Measurements from ENCODE around the gene FER.
"Not testable (repeated sequence)": the region's sequence is repeated elsewhere in the genome, so short reads cannot be mapped to it uniquely, and the experiment has no call there.

FER gene

DNA sequence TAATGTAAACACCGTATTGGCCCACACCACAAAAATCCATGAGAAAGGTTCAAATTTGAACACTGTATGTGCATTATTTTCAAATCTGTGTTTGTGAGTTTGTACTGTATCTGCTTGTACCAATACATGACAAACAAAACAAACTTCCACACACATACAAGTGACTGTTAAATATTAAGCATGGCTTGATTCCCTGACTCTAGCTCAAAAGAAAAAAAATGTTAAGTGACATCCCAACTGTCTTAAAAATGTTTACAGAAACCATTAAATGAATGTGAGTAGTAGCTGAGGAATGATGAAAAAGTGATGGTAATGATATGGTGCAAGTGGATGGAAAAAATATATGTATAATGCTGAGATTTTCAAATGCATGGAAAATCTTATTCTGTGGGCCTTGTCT lies 302.6 kb downstream of the FER start:
- not testable (repeated sequence) for DNase-seq

DNA sequence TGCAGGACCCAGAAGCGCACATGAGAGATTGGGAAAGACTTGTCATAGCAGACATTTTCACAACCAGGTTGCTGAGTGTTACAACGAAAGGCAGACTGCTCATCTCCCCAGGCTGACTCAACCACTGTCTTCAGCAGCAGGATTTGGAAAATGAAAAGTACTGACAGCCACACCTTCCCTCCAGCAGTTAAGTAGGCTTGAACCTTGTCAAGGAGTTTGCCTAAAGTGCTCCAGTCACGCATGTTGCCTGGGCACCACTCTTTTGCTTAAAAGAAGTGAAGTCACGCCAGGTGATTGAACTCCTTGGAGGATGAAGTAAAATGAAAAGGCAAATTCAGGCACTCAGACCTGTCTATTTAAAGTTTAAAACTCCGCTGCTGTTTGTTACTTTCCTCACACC lies 304.5 kb downstream of the FER start:
- DNase-seq, result not testable (repeated sequence)

DNA sequence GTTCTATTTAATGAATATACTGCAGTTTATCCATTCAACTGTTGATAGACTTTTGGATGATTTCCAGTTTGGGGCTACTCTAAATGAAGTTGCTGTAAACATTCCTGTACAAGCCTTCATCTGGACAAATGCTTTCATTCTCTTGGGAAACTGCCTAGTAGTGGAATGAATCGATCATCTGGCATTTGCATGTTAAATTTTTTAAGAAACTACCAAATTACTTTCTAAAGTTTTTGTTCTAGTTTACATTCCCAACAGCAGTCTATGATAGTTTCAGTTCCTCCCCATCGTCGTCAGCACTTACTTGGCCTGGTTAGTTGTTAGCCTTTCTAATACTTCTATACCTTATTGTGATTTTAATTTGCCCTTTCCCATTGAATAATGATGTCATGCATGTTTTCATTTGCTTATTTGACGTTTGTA lies 306.3 kb downstream of the FER start:
- DNase-seq, result no peak

DNA sequence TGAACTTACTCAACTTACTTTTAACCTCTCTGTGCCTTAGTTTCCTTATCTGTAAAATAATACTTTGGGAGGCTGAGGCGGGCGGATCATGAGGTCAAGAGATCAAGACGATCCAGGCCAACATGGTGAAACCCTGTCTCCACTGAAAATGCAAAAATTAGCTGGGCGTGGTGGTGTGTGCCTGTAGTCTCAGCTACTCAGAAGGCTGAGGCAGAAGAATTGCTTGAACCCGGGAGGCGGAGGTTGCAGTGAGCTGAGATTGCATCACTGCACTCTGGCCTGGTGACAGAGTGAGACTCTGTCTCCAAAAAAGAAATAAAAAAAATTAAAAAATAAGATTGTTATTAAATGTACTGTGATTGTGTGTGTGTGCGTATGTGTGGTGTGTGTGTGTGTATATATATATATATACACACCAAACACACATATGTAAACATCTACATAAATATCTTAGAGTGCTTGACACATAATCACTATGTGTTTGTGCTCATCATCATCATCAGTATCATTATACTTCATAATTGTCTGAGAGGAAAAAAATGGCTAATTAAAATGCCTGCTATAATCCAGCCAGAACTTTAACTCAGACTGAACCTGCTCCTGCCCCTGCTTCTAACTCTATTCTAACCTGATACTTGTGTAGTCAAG lies 312.8 kb downstream of the FER start:
- DNase-seq, result no peak

DNA sequence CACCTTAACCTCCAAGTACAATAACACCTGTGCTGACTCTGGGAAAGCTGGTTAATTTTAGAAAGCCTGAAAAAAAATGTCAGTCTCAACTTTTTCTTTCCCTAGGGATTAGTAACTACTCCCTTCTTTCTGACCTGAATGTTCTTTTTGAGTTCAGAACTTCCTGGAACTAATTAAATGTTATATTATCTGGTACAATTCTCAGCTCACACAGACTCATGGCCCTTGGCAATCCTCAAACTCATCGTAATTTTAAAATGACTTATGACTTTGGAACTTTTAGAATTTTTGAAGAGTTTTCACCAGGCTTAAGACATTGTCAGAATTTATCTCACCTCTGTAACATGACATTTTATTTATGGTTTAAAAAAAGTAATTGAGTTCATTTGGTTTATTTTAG lies 315.0 kb downstream of the FER start:
- no peak for DNase-seq

DNA sequence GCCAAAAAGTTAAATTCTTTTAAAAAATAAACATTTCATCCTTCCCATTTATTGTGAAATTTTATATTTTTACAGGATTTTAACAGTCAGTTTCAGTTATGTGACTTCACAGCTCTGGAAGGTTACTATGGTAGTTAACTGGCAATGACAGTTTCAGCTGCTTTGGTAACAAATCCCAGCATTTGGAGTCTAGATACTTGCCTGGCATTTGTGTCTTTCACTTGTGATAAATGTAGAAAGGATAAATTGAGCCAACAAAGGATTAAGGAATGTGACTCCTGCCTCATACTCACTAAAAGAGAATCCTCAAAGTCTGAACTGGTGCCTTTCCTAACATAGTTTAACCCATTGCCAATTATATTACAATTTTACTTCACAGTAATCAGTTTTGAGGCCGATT lies 315.5 kb downstream of the FER start:
- DNase-seq, result no peak

DNA sequence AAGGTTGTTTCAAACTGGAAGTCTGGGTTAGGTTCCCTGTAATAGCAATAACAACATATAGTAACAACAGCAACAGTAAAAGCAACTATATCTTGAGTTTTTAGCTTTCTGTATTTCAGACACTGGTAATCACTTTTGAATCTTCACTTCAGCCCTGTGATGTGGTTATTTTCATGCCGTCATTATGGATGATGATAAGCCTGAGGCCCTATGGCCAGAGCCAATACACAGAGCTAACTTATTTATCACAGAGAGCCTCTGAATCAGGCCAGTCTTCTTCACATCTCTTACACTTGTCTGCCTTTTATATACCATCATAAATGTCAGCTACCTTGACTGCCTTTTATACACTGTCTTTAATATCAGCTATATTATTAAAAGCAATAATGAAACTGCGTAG lies 329.0 kb downstream of the FER start:
- DNase-seq, result no peak

DNA sequence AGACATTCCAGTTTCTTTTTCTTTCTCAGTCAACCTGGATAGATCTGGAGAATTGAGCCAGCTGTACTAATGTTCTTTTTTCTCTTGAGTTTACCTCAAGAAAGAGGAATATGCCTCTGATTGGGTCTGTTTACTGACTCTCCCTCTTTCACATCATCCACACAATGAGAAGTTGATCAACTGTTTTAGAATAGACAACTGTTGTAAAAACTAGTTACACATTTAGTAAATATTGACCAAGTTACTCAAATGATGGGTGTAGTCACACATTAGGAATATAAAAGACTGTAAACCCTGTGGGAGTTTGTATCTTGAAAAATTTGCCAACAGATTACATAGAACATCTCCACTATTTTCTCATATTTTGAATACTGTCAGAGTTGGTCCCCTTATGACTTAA lies 330.8 kb downstream of the FER start:
- no peak for DNase-seq

DNA sequence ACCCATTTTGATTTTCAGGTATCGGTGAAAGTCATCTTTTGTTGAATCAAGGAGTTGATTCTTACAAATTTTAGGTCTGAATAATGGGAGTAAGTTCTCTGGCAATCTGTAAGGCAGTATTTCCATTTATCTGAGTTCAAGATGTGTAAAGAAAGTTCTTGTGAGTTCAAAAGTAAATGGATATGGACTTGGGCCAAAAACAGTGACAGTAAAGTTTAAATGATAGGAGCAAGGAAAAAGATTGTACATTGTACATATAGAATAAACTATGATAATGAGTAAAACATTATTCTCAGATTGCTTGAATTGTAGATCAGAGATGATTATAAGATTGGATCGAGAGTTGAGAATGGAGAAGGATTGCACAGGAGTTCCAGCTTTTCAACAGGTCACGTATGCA lies 332.8 kb downstream of the FER start:
- DNase-seq, result no peak

DNA sequence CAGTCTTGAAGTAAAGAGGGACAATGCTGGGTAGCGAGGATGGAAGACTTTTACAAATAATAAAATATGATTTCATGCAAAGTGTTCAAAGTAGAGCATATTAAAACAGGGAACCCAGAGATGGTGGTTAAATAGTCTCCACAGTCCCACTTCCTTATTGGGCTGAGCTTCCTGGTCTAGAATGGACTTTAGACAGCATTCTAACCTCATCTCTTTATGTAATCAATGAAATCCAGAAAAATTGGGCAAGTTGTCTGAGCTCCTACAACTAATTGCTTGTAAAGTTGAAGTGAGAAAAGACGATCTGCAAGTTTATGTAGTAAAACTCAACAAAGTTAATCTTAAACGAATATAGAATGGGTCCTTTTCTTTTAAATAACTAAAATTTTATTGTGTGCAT lies 333.2 kb downstream of the FER start:
- no peak for DNase-seq

DNA sequence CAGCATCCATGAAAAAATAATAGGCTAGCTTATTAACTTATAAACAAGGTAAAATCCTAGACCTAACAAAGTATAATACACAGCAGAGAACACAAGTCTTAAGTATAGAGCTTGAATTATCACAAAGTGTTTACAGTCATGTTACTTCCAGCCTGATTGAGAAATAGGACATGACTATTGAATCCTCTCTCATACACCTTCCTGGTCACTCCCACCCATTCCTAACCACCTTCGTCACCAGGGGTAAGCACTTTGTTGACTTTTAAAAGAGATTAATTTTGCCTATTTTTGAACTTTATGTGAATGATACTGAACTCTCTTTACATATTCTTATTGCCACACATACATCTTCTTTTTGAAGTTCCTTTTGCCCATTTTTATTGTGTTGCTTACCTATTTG lies 336.2 kb downstream of the FER start:
- DNase-seq, result no peak

DNA sequence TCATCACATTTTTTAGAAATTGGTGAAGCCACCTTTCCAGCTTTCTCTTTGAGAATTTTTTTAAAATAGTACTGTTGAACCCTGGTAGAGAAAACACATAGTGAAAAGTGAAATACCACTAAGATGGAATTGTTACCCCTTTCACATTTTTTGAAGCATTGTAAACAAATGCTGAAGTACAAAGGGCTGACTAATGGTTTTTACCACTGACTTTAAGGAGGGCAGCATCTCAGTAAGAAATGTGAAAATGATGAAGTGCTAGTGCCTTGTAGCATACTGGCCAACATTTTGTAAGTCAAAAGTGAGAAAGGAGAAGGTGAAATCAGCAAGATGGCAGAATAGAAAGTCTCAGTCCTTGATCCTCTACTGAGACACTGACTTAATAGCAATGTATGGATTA lies 341.5 kb downstream of the FER start:
- DNase-seq, result no peak

DNA sequence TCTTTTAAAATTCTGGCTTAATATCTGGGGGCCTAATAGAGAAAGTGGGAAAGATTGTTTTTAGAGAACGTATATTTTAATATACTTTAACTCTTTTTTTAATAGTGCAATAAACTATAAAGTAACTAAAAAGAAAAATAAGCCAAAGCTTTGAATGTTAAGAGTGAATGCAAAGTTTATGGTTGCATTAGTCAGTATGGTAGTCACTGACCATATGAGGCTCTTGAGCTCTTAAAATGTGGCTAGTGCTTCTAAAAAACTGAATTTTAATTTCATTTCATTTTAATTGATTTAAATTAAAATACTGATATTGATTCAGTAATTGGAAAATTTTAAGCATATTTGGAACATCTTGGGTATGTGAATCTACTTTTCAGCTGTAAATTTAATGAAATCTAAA lies 351.4 kb downstream of the FER start:
- DNase-seq, result no peak

DNA sequence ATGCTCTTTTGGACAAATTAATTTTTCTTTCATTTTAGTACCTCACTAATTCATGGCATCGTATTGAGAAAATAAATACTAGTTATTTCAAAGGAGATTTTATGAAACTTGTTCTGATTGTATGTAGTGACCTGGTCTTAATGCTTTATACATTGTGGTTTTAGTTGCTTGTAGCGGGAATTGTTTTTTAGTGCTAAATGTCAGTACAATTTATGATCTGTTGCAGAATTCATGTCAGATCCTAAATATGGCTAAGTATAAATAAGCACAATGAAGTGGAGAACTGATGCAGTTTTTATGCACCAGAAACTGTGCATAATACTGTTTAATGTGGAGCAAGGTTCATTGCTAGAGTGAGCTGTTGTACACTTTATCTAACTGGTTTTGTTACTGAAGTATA lies 353.3 kb downstream of the FER start:
- DNase-seq, result no peak

DNA sequence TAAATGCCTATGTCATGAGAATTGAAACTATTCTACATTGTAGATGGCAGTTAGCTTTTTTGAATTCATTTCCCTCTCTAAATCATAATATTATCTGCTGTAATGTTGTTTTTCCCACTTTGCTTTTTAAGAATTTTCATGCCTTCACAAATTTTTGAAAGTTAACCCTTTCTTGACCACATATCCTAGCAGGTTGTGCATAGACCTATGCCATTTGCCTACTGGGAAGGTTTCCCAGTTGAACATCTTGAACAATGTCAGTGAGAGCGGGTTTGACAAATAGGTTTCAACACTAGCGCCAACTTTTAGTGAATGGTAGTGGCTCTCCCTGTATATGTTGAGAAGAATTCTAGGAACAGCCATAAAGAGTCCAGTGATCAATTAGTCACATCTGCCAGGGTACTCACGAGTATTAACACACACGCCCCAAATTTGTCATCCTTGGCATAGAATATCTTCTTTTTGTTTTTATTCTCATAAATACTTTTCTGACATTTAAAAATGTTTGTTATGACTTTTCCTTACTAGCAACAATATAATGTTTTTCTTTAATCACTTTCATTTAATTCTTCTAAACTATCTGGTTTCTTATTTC lies 354.5 kb downstream of the FER start:
- DNase-seq, result no peak

DNA sequence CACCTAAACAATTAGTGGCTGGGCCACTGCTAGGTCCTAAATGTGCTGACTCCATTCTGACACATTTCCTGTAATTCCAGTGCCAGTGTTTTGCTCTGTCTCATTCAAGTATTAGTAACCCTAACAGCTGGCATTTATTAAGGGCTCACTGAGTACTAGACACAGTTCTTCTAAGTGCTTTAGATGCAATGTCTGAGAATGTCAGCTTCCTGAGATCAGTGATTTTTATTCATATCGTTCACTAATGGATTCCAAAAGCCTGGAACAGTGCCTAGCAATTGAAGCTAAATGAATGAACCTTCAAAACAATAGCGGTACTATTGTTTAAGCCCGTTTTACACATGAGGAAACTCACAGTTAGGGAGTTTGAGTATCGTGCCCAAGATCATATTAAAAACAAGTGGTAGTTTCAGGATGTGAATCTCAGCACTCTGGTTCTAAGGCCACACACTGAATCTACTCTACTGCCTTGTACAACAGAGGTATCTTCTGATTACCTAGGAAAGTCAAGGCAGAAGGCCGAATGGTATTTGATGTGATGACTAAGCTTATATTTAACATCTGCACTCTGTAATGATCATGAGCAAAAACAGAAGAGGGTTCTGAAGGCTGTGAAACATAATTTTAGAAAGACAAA lies 358.1 kb downstream of the FER start:
- no peak for DNase-seq

DNA sequence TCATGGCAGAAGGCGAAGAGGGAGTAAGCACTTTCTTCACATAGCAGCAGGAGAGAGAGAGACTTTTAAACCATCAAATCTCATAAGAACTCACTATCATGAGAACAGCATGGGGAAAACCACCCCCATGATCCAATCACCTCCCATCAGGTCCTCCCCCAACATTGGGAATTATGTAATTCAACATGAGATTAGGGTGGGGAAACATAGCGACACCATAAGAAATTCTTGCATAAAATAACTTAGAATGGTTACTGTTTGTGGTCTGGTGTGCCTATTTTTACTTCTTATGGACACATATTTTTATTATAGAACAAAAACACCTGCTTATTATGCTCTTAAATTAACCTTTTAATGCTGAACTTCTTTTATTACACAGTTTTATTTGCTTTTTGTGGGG lies 364.0 kb downstream of the FER start:
- DNase-seq, result no peak

DNA sequence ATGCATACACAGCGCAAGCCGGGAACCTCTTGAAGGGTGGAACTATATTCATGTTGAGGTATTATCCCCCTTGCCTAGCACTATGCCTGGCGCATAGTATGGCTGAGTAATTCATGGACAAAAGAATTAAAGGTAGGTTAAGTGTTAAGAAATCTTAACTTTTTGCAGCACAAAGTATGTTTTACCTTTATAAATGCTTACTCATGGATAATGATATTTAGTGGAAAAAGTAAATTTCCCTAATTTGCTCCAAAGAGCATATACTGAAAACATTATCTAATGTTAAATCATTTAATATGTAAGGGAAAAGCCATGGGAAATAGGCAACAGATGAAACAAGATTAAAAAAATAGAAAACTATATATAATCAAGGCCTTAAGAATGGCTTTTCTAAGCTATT lies 365.9 kb downstream of the FER start:
- no peak for DNase-seq

DNA sequence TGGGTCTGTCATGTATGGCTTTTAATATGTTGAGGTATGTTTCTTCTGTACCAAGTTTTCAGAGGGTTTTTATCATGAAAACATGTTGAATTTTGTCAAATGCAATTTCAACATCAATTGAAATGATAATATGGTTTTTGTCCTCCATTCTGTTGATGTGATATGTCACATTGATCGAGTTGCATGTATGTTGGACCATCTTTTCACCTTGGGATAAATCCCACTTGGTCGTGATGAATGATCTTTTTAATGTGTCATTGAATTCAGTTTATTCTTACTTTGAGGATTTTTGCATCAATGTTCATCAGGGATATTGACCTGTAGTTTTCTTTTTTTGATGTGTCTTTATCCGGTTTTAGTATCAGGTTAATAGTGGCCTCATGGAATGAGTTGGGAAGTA lies 373.5 kb downstream of the FER start:
- no peak for DNase-seq

DNA sequence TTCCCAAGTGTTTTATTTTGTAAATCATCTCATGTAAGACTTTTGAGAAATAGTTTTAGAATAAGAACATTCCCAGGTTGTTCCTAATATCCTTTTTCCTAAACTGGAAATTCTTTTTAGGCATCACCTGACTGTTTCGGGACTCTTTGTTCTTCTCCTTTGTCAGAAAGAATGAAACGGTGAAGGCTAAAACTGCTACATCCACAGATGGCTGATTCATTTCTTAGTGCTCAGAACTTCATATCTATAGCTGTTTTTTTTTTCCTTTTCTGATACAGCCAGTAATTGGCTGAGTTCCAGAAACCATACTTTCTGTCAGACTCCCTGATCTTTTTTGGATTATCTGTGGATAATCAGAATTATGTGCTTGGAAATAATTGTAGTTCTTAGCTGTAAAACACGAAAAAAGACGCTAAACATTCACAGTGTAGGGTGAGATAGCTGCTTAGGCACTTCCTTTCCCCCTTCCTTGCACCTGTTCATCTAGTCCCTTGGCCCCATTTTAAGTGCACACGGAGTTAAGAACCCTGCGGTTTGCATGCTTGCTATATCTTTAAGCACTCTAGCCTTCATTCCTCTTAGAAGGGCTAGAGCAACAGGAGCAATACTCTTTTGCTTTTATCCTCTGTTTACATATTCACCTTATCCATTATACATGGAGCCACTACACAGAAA lies 378.2 kb downstream of the FER start:
- no peak for DNase-seq

DNA sequence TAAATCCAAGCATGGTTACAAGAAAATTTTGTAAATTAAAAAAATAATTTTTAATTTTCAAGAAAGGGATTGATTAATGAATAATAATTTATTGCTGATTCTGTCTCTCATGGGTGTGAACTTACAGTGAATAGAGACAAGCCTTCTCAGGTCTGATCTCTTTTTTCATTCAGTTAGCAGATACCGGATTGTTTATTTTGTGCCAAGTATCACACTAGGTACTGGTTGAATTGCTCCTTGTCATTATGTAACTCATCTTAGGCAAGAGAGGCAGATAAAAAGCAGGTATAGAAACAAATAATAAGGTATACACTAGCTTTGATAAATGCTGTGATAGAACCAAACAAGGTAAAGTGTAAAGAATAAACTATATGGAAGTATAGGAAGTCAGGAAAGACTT lies 378.8 kb downstream of the FER start:
- DNase-seq, result no peak

DNA sequence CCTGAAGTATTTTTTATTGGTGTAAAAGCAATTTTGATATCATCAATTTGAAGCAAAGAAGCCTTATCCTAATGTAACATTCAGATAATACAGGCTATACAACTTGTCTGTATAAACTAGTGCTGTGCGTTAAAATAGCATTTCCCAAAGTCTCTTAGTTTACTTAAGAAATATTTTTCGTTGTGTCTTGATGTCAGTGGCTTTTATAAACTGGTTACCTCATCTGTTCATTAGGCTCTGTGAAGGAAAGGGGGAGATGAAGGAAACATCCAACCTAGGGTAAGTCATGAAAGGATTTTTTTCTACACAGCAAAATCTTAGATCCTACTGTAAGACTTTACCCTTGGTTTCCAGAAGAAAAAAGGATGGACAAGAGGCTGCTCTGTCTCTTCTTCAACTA lies 389.2 kb downstream of the FER start:
- no peak for DNase-seq

DNA sequence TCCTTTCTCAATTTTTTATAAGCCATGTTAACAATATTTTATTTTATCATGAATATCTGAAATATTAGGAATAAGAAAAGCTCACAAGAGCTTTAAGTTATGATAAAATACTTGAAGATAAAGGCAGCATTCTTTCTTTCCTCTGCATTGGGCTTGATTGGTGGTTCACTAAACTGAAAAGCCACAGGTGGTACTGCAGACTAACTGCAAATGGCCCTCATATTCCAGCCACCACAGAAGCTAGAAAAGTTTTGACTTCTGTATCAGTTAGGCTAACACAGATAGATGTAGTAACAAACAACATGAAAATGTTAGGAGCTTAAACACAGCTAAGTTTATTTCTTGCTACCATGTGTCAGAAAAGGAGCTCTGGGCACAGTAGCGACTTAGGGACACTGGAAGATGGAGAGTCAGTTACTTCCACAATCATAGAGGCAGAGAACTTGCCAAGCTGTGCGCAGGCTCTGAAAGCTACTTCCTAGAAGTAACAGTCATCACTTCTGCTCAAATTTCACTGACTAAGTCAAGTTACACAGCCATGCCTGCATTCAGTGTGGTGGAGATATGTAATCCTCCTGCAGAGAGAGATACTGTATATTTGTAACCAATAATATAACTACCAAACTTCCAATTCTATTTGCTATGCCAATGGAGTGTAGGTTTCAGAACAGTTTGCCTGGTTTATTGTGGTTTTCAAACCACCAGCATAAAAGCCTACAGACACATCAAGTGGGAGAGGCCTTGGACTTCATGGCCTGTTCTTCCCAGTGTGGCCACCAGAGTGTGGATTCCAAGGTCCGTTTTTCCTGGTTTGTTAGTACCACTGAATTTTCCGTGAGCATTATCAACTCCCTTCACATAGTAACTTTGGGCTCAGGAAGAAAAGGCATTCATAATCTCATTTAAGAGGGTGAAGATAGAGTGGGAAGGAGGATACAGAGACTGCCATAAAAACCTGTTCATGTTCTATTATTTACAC lies 393.8 kb downstream of the FER start:
- DNase-seq, result no peak

All from CD4-positive, alpha-beta T cell treated with Interleukin-17A for 4 hours (primary cell).